Vagina (tissue), 2 donors: ENCODE measurements around the gene RAB24. TPM values are rescaled to one million over a fixed set of nuclear protein-coding genes. Genes with fewer than 3 reads are reported as not detected.
"Not testable (repeated sequence)": the region's sequence is repeated elsewhere in the genome, so short reads cannot be mapped to it uniquely, and the experiment has no call there.

ENCODE experiments used
- DNase-seq, 2 donors: peaks; one replicate each; pipeline ENCODE4 v3.0.0-alpha.2; 2017; ENCODE audit errors: extremely low spot score in 2 of 2
- H3K27ac ChIP-seq: fragments of 200-600 bp; sonication (generic); one replicate; pipeline ENCODE4 v1.5.1; 2019
- H3K27me3 ChIP-seq: fragments of 200-600 bp; sonication (generic); one replicate; pipeline ENCODE4 v1.5.1; 2019
- H3K36me3 ChIP-seq, 2 donors: fragments of 200-600 bp; sonication (generic); one replicate each; pipeline ENCODE4 v1.5.1; 2017 to 2019
- H3K4me1 ChIP-seq: fragments of 200-600 bp; sonication (generic); one replicate; pipeline ENCODE4 v1.5.1; 2019
- H3K4me3 ChIP-seq, 2 donors: fragments of 200-600 bp; sonication (generic); 1 replicate in 1 of 2; 2 replicates in 1 of 2; pipeline ENCODE4 v1.5.1; 2016 to 2019
- H3K9me3 ChIP-seq: fragments of 200-600 bp; sonication (generic); one replicate; pipeline ENCODE4 v1.5.1; 2019
- POLR2A ChIP-seq, 2 donors: fragments of 450-650 bp; IDR thresholded peaks; one replicate each; pipeline ENCODE4 v1.6.1; 2017; ENCODE audit warnings: antibody characterized with exemption in 2 of 2, mild to moderate bottlenecking in 2 of 2, moderate library complexity in 2 of 2
- POLR2AphosphoS5 ChIP-seq, 2 donors: sonication (generic); formaldehyde crosslinking; IDR thresholded peaks; one replicate each; pipeline ENCODE4 v1.9.0; 2017; ENCODE audit warnings: antibody characterized with exemption in 2 of 2, mild to moderate bottlenecking in 2 of 2, low read depth in 1 of 2; ENCODE audit not compliant: insufficient read depth in 1 of 2
- intact Hi-C: fragments of 100-400 bp; cut with DNase I; formaldehyde crosslinking; loops from one replicate; pipeline ENCODE4 v1.15.1; 2023
- total RNA-seq: library from RNA; depleted of rRNA; stranded (reverse); fragments of >200 nt; gene quantifications from one replicate; pipeline ENCODE4 v1.2.3, GENCODE V29; 2016
- TF ChIP-seq, protein P1 (sequence below), 3 experiments: fragments of 450-650 bp in 2 of 3; fragments of 200-600 bp in 1 of 3; sonication (generic) in 1 of 3; IDR thresholded peaks; one replicate each; pipeline ENCODE4 v1.5.1; 2017 to 2019; ENCODE audit warnings: antibody characterized with exemption in 3 of 3, mild to moderate bottlenecking in 2 of 3, moderate library complexity in 2 of 3

RAB24 gene
- total RNA-seq, 1 donor from 2014 or later, result 48.6 TPM

- no peaks in the 10 kb centered on the region for H3K27me3 ChIP-seq
- TF ChIP-seq, protein P1, sequence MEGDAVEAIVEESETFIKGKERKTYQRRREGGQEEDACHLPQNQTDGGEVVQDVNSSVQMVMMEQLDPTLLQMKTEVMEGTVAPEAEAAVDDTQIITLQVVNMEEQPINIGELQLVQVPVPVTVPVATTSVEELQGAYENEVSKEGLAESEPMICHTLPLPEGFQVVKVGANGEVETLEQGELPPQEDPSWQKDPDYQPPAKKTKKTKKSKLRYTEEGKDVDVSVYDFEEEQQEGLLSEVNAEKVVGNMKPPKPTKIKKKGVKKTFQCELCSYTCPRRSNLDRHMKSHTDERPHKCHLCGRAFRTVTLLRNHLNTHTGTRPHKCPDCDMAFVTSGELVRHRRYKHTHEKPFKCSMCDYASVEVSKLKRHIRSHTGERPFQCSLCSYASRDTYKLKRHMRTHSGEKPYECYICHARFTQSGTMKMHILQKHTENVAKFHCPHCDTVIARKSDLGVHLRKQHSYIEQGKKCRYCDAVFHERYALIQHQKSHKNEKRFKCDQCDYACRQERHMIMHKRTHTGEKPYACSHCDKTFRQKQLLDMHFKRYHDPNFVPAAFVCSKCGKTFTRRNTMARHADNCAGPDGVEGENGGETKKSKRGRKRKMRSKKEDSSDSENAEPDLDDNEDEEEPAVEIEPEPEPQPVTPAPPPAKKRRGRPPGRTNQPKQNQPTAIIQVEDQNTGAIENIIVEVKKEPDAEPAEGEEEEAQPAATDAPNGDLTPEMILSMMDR (IDR thresholded peaks at IDR 0.05), result no peak
- no peak for TF ChIP-seq POLR2A (IDR thresholded peaks at IDR 0.05)
- no peak for TF ChIP-seq POLR2AphosphoS5 (IDR thresholded peaks at IDR 0.05; ENCODE audit: insufficient read depth in 1 of 2, low read depth in 1 of 2)
- H3K9me3 ChIP-seq, result no peaks in the 10 kb centered on the region
- intact Hi-C loops, result loop anchor here (10.0 kb wide), 1 partner anchor 194 kb away; no protein-coding TSS in a partner anchor
- no peaks in the 10 kb centered on the region for H3K36me3 ChIP-seq
- peaks cover 53% of the 10 kb centered on the region for H3K4me1 ChIP-seq
- H3K27ac ChIP-seq, result no peak overlapping the region
- peak in 1 of 2 donors; percentile 71 for DNase-seq
- no peak overlapping the region for H3K4me3 ChIP-seq
These were observed 5.2 kb upstream of the RAB24 start for GRCh38 chr5:177308740-177309139.

DNA sequence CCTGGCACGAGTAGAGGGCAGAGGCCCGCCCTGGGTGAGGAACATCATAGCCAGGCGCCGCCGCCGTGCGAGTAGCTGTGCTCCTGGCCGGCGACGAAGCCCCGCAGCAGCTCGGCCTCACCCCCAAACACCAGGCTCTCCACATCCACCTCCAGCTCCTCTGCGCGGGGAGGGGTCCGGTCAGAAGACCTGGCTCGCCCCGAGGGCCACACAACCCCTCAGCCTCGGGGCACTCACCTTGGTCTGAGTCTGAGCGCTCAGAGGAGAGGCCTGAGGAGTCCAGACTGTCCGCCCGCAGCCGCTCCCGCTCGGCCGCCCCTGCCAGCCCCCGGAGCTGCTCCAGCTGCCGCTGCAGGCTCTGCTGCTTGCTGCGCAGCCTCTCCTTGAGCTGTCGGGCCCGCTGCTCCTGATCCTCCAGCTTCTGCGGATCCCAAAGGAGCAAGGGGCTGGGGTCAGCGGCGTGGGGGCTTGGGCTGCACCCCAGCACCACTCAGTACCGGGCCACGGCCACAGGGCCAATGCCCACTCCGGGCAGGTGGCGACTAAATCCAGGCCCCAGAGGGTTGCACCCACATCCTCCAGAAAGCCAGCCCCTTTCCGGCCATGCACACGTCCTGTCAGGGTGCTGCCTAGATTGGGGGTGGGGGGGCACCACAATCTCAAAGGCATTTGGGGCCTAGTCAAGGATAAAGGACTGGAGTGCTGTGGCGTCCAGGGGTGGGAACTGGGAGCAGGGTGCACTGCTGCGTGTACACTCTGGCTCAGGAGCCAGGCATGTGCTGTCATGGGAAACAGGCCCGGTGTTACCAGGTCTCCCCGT is 4.2 kb upstream of the RAB24 start:
- Histone ChIP-seq H3K27ac (no peak overlapping the region), H3K9me3 (no peaks in the 10 kb centered on the region), H3K36me3 (no peaks in the 10 kb centered on the region), H3K27me3 (no peaks in the 10 kb centered on the region), H3K4me1 (peaks cover 55% of the 10 kb centered on the region), H3K4me3 (no peak overlapping the region)
- TF ChIP-seq, protein P1 (IDR thresholded peaks at IDR 0.05), result no peak
- TF ChIP-seq POLR2AphosphoS5 (IDR thresholded peaks at IDR 0.05; ENCODE audit: insufficient read depth in 1 of 2, low read depth in 1 of 2) (no peak), POLR2A (IDR thresholded peaks at IDR 0.05) (no peak)
- DNase-seq, result no peak
- intact Hi-C loops, result loop anchor here (10.0 kb wide), 1 partner anchor 193 kb away; no protein-coding TSS in a partner anchor

DNA sequence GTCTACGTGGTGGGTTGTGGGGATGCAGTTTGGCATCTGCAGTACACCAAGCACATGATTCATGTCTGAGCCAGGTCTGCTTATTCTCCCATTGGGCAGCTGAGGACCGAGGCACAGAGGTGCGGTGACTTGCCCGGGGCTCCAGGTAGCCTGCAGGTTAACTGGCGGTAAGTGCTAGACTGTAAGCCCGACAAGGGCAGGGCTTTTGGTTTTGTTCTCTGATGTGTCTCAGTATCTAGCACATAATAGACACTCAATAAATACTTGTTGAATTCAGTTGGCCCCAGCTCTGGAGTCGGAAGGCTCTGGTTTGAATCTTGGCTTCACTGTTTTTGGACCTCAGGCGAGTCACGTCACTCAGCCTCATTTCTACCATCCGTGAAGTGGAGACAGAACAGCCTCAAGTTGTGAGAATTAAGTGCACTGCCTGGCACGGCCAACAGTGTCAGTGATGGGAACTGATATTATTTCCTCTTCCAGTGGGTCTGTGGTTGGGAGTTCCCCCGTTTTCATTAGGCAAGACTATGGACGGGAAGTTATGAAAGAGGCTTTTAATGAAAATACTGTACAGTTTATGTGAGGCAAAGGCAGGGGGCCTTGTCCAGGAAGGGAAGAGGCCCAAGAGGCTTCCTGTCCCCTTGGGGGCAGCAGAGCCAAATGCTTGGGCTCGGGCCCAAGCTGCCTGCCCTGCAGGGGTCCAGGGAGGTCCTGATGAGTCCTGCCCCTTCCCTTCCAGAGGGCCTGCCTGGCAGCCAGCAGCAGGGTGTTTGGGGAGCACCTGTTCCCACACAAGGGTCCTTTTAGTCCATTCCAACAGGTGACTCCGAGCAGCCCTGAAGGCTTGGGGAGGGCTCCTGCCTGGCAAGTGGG is 3.4 kb upstream of the RAB24 start:
- Histone ChIP-seq H3K36me3 (no peaks in the 10 kb centered on the region), H3K27me3 (no peaks in the 10 kb centered on the region), H3K4me3 (no peak overlapping the region), H3K4me1 (peaks cover 58% of the 10 kb centered on the region), H3K9me3 (no peaks in the 10 kb centered on the region), H3K27ac (no peak overlapping the region)
- no peak for DNase-seq
- TF ChIP-seq POLR2A (IDR thresholded peaks at IDR 0.05), result no peak
- TF ChIP-seq, protein P1 (IDR thresholded peaks at IDR 0.05), result no peak
- TF ChIP-seq POLR2AphosphoS5 (IDR thresholded peaks at IDR 0.05; ENCODE audit: insufficient read depth in 1 of 2, low read depth in 1 of 2), result no peak
- intact Hi-C loops, result loop anchor here (10.0 kb wide), 1 partner anchor 192 kb away; no protein-coding TSS in a partner anchor

DNA sequence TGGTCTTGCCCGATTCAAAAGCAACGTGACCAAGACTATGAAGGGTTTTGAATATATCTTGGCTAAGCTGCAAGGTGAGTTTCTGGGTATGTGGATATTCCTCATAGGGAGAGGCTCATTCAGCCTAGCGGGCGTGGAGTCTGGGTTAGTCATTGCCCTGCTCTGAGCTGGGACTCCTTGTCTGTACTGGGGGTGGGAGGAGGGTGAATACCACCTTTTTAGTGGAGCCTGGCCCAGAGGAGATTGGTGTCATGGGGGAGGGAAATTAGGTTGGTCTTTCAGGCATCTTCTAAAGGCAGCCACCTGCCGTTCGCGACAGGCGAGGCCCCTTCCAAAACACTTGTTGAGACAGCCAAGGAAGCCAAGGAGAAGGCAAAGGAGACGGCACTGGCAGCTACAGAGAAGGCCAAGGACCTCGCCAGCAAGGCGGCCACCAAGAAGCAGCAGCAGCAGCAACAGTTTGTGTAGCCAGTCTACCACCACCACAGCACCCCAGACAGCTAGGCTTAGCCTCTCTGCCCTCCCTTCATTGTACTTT is 2.7 kb upstream of the RAB24 start:
- H3K9me3 ChIP-seq, H3K27me3 ChIP-seq, H3K36me3 ChIP-seq, H3K27ac ChIP-seq, H3K4me3 ChIP-seq, DNase-seq: not testable (repeated sequence)
- peaks cover 58% of the 10 kb centered on the region for H3K4me1 ChIP-seq
- intact Hi-C loops, result loop anchor here (10.0 kb wide), 1 partner anchor 191 kb away; no protein-coding TSS in a partner anchor

DNA sequence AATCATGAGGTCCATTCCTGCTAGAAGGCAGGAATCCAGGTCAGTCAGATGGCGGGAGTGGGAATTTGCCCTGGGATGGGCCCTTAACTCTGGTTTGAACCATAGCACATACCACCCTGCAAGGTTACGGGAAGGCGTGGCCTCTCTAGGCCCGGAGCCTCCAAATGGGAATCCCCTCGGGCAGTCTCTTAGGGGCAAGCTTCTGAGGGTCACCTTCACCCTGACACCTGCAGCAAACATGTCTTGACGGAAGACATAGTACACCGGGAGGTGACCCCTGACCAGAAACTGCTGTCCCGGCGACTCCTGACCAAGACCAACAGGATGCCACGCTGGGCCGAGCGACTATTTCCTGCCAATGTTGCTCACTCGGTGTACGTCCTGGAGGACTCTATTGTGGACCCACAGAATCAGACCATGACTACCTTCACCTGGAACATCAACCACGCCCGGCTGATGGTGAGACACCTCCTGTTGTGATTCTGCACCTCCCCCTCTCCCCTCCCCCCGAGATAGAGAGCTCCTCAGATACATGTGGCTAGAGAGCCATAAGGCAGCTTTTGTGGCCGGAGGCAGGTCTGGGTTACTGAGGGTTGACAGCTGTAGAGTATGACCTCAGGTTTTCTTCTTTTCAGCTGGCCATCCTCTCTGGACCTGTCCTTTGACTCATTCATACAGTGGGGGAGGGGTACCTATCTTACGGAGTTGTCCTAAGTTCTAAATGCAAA is 1.0 kb upstream of the RAB24 start:
- DNase-seq, result no peak
- intact Hi-C loops, result loop anchor here (10.0 kb wide), 1 partner anchor 190 kb away; no protein-coding TSS in a partner anchor
- TF ChIP-seq, protein P1 (IDR thresholded peaks at IDR 0.05), result no peak
- TF ChIP-seq POLR2AphosphoS5 (IDR thresholded peaks at IDR 0.05; ENCODE audit: insufficient read depth in 1 of 2, low read depth in 1 of 2), result no peak
- no peak for TF ChIP-seq POLR2A (IDR thresholded peaks at IDR 0.05)
- Histone ChIP-seq H3K9me3 (no peaks in the 10 kb centered on the region), H3K27me3 (no peaks in the 10 kb centered on the region), H3K27ac (peak overlapping the region; percentile 84), H3K4me3 (peak overlapping the region; percentile 77 to 90), H3K36me3 (peaks cover 0 to 3% of the 10 kb centered on the region in 2 donors), H3K4me1 (peaks cover 64% of the 10 kb centered on the region)
